ENCODE results near the gene ABCB10.

ABCB10 gene

DNA sequence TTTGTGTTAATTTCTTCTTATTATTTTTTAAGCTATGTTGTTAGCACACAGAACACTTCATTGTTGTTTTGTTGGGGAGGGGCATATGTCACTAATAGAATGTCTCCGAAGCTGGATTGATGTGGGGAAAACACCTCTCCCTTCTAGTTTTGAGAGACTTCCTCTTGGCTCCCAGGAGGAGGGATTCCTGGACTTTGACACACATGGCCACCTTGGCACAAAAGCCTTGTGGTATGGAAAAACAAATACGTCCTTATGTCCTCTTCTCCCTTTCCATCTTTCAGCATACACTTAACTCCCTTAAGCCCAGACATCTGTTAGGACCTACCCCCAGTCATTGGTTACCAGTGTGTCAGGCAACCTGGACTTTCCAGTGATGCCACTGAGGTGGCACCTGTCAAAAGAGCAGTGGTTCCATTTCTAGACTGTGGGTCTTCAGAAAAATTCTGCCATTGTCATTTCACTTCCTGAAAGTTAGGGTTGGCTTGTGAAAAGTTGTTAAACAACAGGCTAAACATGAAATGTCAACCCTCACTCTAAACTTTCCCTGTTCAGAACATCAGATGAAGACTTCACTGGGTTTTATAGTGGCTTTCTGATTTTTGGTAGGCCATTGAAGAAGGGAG is 12.5 kb upstream of the ABCB10 start:
- TF ChIP-seq RAD21 (IDR thresholded peaks at IDR 0.05; ENCODE audit: low read depth) (no peak), TAF1 (IDR thresholded peaks at IDR 0.05; ENCODE audit: low read depth) (no peak), EGR1 (IDR thresholded peaks at IDR 0.05) (no peak), YY1 (IDR thresholded peaks at IDR 0.05; ENCODE audit: low read depth) (no peak), ZBTB7A (IDR thresholded peaks at IDR 0.05; ENCODE audit: low read depth) (no peak)
- TF ChIP-seq, protein P1, sequence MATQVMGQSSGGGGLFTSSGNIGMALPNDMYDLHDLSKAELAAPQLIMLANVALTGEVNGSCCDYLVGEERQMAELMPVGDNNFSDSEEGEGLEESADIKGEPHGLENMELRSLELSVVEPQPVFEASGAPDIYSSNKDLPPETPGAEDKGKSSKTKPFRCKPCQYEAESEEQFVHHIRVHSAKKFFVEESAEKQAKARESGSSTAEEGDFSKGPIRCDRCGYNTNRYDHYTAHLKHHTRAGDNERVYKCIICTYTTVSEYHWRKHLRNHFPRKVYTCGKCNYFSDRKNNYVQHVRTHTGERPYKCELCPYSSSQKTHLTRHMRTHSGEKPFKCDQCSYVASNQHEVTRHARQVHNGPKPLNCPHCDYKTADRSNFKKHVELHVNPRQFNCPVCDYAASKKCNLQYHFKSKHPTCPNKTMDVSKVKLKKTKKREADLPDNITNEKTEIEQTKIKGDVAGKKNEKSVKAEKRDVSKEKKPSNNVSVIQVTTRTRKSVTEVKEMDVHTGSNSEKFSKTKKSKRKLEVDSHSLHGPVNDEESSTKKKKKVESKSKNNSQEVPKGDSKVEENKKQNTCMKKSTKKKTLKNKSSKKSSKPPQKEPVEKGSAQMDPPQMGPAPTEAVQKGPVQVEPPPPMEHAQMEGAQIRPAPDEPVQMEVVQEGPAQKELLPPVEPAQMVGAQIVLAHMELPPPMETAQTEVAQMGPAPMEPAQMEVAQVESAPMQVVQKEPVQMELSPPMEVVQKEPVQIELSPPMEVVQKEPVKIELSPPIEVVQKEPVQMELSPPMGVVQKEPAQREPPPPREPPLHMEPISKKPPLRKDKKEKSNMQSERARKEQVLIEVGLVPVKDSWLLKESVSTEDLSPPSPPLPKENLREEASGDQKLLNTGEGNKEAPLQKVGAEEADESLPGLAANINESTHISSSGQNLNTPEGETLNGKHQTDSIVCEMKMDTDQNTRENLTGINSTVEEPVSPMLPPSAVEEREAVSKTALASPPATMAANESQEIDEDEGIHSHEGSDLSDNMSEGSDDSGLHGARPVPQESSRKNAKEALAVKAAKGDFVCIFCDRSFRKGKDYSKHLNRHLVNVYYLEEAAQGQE (IDR thresholded peaks at IDR 0.05; ENCODE audit: low read depth), result no peak

DNA sequence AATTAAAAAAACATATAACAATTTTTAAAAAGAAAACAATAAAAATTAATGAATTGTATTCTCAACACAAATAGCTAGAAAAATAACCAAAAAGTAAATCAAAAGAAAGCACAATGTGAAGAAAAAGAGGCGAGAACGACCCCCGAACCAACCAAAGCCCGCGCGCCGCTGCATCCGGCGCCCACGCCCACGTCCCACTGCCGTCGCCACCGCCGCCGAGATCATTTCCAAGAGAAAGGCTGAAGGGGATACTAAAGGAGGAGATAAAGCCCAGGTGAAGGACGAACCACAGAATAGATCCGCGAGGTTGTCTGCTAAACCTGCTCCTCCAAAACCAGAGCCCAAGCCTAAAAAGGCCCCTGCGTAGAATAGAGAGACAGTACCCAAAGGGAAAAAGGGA is 11.8 kb upstream of the ABCB10 start:
- TF ChIP-seq, protein P1 (IDR thresholded peaks at IDR 0.05; ENCODE audit: low read depth), result no peak
- TF ChIP-seq TEAD4 (IDR thresholded peaks at IDR 0.05) (no peak), ZBTB7A (IDR thresholded peaks at IDR 0.05; ENCODE audit: low read depth) (no peak), EGR1 (IDR thresholded peaks at IDR 0.05) (no peak), CREB1 (IDR thresholded peaks at IDR 0.05; ENCODE audit: low read depth) (no peak), YY1 (IDR thresholded peaks at IDR 0.05; ENCODE audit: low read depth) (no peak), CEBPB (IDR thresholded peaks at IDR 0.05) (no peak), FOXM1 (IDR thresholded peaks at IDR 0.05; ENCODE audit: borderline replicate concordance, low read depth) (no peak), TCF12 (IDR thresholded peaks at IDR 0.05; ENCODE audit: low read depth) (no peak), TAF1 (IDR thresholded peaks at IDR 0.05; ENCODE audit: low read depth) (no peak), NFIC (IDR thresholded peaks at IDR 0.05) (no peak), EP300 (IDR thresholded peaks at IDR 0.05; ENCODE audit: borderline replicate concordance) (no peak), RAD21 (IDR thresholded peaks at IDR 0.05; ENCODE audit: low read depth) (no peak)
- TF ChIP-seq, protein P2, sequence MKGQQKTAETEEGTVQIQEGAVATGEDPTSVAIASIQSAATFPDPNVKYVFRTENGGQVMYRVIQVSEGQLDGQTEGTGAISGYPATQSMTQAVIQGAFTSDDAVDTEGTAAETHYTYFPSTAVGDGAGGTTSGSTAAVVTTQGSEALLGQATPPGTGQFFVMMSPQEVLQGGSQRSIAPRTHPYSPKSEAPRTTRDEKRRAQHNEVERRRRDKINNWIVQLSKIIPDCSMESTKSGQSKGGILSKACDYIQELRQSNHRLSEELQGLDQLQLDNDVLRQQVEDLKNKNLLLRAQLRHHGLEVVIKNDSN (IDR thresholded peaks at IDR 0.05), result no peak
- TF ChIP-seq, protein P3, sequence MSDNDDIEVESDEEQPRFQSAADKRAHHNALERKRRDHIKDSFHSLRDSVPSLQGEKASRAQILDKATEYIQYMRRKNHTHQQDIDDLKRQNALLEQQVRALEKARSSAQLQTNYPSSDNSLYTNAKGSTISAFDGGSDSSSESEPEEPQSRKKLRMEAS (IDR thresholded peaks at IDR 0.05), result no peak

DNA sequence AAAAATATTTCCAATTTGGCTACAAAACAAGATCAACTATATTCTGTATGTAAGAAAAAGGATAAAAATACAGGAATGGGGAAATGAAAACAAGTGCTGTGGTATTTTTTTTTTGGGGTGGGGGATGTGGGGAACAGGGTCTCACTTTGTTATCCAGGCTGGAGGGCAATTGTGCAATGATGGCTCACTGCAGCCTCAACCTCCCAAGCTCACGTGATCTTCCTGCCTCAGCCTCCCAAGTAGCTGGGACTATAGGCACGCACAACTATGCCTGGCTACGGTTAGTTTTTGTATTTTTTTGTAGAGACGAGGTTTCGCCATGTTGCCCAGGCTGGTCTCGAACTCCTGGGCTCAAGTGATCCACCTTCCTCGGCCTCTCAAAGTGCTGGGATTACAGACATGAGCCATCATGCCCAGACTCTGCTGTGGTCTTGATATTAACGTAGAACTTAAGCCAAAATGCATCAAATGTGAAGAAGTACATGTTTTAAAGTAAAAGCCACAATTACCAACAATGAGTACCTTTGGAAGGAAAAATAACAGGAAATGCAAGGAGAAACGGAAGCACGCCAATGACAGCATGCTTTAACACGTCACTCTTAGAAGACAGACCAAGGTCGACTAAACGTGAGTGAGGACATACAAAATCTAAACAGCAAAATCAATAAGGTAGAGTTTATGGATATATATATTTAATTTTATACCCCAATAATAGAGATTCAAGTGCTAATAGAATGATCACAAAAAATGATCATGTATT is 8.8 kb upstream of the ABCB10 start:
- TF ChIP-seq TAF1 (IDR thresholded peaks at IDR 0.05; ENCODE audit: low read depth) (no peak), NFIC (IDR thresholded peaks at IDR 0.05) (no peak), EGR1 (IDR thresholded peaks at IDR 0.05) (no peak), TCF12 (IDR thresholded peaks at IDR 0.05; ENCODE audit: low read depth) (no peak), ZBTB7A (IDR thresholded peaks at IDR 0.05; ENCODE audit: low read depth) (no peak), TEAD4 (IDR thresholded peaks at IDR 0.05) (no peak)
- TF ChIP-seq, protein P1 (IDR thresholded peaks at IDR 0.05; ENCODE audit: low read depth), result no peak

DNA sequence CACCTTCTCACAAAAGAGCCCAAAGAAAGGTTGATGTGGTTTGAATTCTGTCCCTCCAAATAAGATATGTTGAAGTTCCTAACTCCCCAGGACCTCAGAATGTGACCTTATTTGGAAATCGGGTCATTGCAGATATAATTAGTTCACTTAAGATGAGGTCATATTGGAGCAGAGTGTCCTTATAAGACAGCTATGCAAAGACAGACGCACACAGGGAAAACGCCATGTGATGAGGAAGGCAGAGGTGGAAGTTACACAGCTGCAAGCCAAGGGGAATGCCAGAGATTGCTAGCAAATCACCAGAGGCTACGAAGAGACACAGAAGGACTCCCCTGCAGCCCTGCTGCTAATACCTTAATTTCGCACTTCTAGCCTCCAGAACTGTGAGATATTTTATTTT is 5.2 kb upstream of the ABCB10 start:
- TF ChIP-seq, protein P1 (IDR thresholded peaks at IDR 0.05; ENCODE audit: low read depth), result no peak
- TF ChIP-seq FOXM1 (IDR thresholded peaks at IDR 0.05; ENCODE audit: borderline replicate concordance, low read depth), result no peak
- TF ChIP-seq RAD21 (IDR thresholded peaks at IDR 0.05; ENCODE audit: low read depth), result no peak
- TF ChIP-seq TCF12 (IDR thresholded peaks at IDR 0.05; ENCODE audit: low read depth), result no peak
- no peak for TF ChIP-seq NFIC (IDR thresholded peaks at IDR 0.05)
- no peak for TF ChIP-seq TEAD4 (IDR thresholded peaks at IDR 0.05)
- TF ChIP-seq, protein P2 (IDR thresholded peaks at IDR 0.05), result no peak
- TF ChIP-seq, protein P3 (IDR thresholded peaks at IDR 0.05), result no peak
- no peak for TF ChIP-seq ZBTB7A (IDR thresholded peaks at IDR 0.05; ENCODE audit: low read depth)
- no peak for TF ChIP-seq EGR1 (IDR thresholded peaks at IDR 0.05)
- TF ChIP-seq CREB1 (IDR thresholded peaks at IDR 0.05; ENCODE audit: low read depth), result no peak
- TF ChIP-seq YY1 (IDR thresholded peaks at IDR 0.05; ENCODE audit: low read depth), result no peak
- TF ChIP-seq EP300 (IDR thresholded peaks at IDR 0.05; ENCODE audit: borderline replicate concordance), result no peak
- no peak for TF ChIP-seq TAF1 (IDR thresholded peaks at IDR 0.05; ENCODE audit: low read depth)
